Measurements from ENCODE around the gene ELL2.
A peak's percentile ranks its signal among the peaks of the same experiment; 100 is the strongest.

ELL2 gene

GRCh38 chr5:95861864-95862561 lies 99.6 kb downstream of the ELL2 start:
- H3K9me3 ChIP-seq (ENCODE audit: low read depth, low read length): no peaks in the 10 kb centered on the region
- no peak overlapping the region for H3K9ac ChIP-seq (ENCODE audit: insufficient read length)
- no peak overlapping the region for H3K27ac ChIP-seq
- no peak for DNase-seq (ENCODE audit: low read depth, low spot score)
- no peaks in the 10 kb centered on the region for H3K36me3 ChIP-seq (ENCODE audit: insufficient read depth, low read length)
- no peak overlapping the region for H3K4me3 ChIP-seq
- TF ChIP-seq FOXP2 (optimal IDR thresholded peaks at IDR 0.05; ENCODE audit: control extremely low read depth, extremely low read length, insufficient read depth) (no peak), POLR2AphosphoS5 (IDR thresholded peaks at IDR 0.05; ENCODE audit: borderline replicate concordance, low read depth, low read length) (no peak), EZH2 (IDR thresholded peaks at IDR 0.05) (no peak)

- DNase-seq (ENCODE audit: low read depth, low spot score): no peak
- Histone ChIP-seq H3K9me3 (ENCODE audit: low read depth, low read length) (no peaks in the 10 kb centered on the region), H3K4me3 (no peak overlapping the region), H3K36me3 (ENCODE audit: insufficient read depth, low read length) (no peaks in the 10 kb centered on the region), H3K27ac (no peak overlapping the region), H3K9ac (ENCODE audit: insufficient read length) (no peak overlapping the region)
- TF ChIP-seq EZH2 (IDR thresholded peaks at IDR 0.05): no peak
- no peak for TF ChIP-seq POLR2AphosphoS5 (IDR thresholded peaks at IDR 0.05; ENCODE audit: borderline replicate concordance, low read depth, low read length)
- TF ChIP-seq FOXP2 (optimal IDR thresholded peaks at IDR 0.05; ENCODE audit: control extremely low read depth, extremely low read length, insufficient read depth): no peak
Measured at GRCh38 chr5:95861221-95861863, 100.3 kb downstream of the ELL2 start.

GRCh38 chr5:95859661-95860060 lies 102.0 kb downstream of the ELL2 start:
- DNase-seq (ENCODE audit: low read depth, low spot score): no peak
- TF ChIP-seq POLR2AphosphoS5 (IDR thresholded peaks at IDR 0.05; ENCODE audit: borderline replicate concordance, low read depth, low read length): no peak
- TF ChIP-seq FOXP2 (optimal IDR thresholded peaks at IDR 0.05; ENCODE audit: control extremely low read depth, extremely low read length, insufficient read depth): no peak
- TF ChIP-seq EZH2 (IDR thresholded peaks at IDR 0.05): no peak
- no peak overlapping the region for H3K4me3 ChIP-seq
- no peak overlapping the region for H3K9ac ChIP-seq (ENCODE audit: insufficient read length)
- H3K36me3 ChIP-seq (ENCODE audit: insufficient read depth, low read length): no peaks in the 10 kb centered on the region
- no peak overlapping the region for H3K27ac ChIP-seq
- no peaks in the 10 kb centered on the region for H3K9me3 ChIP-seq (ENCODE audit: low read depth, low read length)

- no peak for TF ChIP-seq FOXP2 (optimal IDR thresholded peaks at IDR 0.05; ENCODE audit: control extremely low read depth, extremely low read length, insufficient read depth)
- TF ChIP-seq POLR2AphosphoS5 (IDR thresholded peaks at IDR 0.05; ENCODE audit: borderline replicate concordance, low read depth, low read length): no peak
- no peak for TF ChIP-seq EZH2 (IDR thresholded peaks at IDR 0.05)
- H3K4me3 ChIP-seq: peak overlapping the region; percentile 61
- no peak overlapping the region for H3K9ac ChIP-seq (ENCODE audit: insufficient read length)
- DNase-seq (ENCODE audit: low read depth, low spot score): no peak
- H3K36me3 ChIP-seq (ENCODE audit: insufficient read depth, low read length): no peaks in the 10 kb centered on the region
- H3K27ac ChIP-seq: no peak overlapping the region
- no peaks in the 10 kb centered on the region for H3K9me3 ChIP-seq (ENCODE audit: low read depth, low read length)
Measured at GRCh38 chr5:95858661-95859595, 102.7 kb downstream of the ELL2 start.

- no peaks in the 10 kb centered on the region for H3K9me3 ChIP-seq (ENCODE audit: low read depth, low read length)
- H3K36me3 ChIP-seq (ENCODE audit: insufficient read depth, low read length): no peaks in the 10 kb centered on the region
- DNase-seq (ENCODE audit: low read depth, low spot score): no peak
- H3K4me3 ChIP-seq: no peak overlapping the region
- TF ChIP-seq FOXP2 (optimal IDR thresholded peaks at IDR 0.05; ENCODE audit: control extremely low read depth, extremely low read length, insufficient read depth): no peak
- TF ChIP-seq EZH2 (IDR thresholded peaks at IDR 0.05): no peak
- no peak for TF ChIP-seq POLR2AphosphoS5 (IDR thresholded peaks at IDR 0.05; ENCODE audit: borderline replicate concordance, low read depth, low read length)
- no peak overlapping the region for H3K9ac ChIP-seq (ENCODE audit: insufficient read length)
- no peak overlapping the region for H3K27ac ChIP-seq
Measured at GRCh38 chr5:95858023-95858461, 103.6 kb downstream of the ELL2 start.

- no peak overlapping the region for H3K27ac ChIP-seq
- DNase-seq (ENCODE audit: low read depth, low spot score): no peak
- H3K36me3 ChIP-seq (ENCODE audit: insufficient read depth, low read length): no peaks in the 10 kb centered on the region
- no peak overlapping the region for H3K9ac ChIP-seq (ENCODE audit: insufficient read length)
- no peaks in the 10 kb centered on the region for H3K9me3 ChIP-seq (ENCODE audit: low read depth, low read length)
- no peak overlapping the region for H3K4me3 ChIP-seq
- TF ChIP-seq FOXP2 (optimal IDR thresholded peaks at IDR 0.05; ENCODE audit: control extremely low read depth, extremely low read length, insufficient read depth): no peak
- TF ChIP-seq EZH2 (IDR thresholded peaks at IDR 0.05): no peak
- TF ChIP-seq POLR2AphosphoS5 (IDR thresholded peaks at IDR 0.05; ENCODE audit: borderline replicate concordance, low read depth, low read length): no peak
Measured at GRCh38 chr5:95857185-95857945, 104.3 kb downstream of the ELL2 start.

- no peak overlapping the region for H3K27ac ChIP-seq
- no peak for DNase-seq (ENCODE audit: low read depth, low spot score)
- no peak for TF ChIP-seq FOXP2 (optimal IDR thresholded peaks at IDR 0.05; ENCODE audit: control extremely low read depth, extremely low read length, insufficient read depth)
Measured at GRCh38 chr5:95856501-95856981, 105.1 kb downstream of the ELL2 start.

More at GRCh38 chr5:95856501-95856981, 105.1 kb downstream of the ELL2 start:
- H3K4me3 ChIP-seq: no peak overlapping the region
- H3K36me3 ChIP-seq (ENCODE audit: insufficient read depth, low read length): no peaks in the 10 kb centered on the region
- H3K9me3 ChIP-seq (ENCODE audit: low read depth, low read length): no peaks in the 10 kb centered on the region
- no peak overlapping the region for H3K9ac ChIP-seq (ENCODE audit: insufficient read length)
